Mucosa of descending colon (tissue), 3 donors: ENCODE data around the gene ARV1. TPM values are rescaled to one million over a fixed set of nuclear protein-coding genes. Genes with fewer than 3 reads are reported as not detected.
"Not testable (repeated sequence)": the region's sequence is repeated elsewhere in the genome, so short reads cannot be mapped to it uniquely, and the experiment has no call there.

ENCODE experiments used
- ATAC-seq: fragments of 200-7000 bp; cut with Tn5 transposase; one replicate; pipeline ENCODE4 v1.9.1; 2020; ENCODE audit warnings: mild to moderate bottlenecking, moderate library complexity
- DNase-seq, 3 donors: peaks; one replicate each; pipeline ENCODE4 v3.0.0-alpha.2; 2020
- H3K36me3 ChIP-seq: fragments of 200-600 bp; one replicate; pipeline ENCODE4 v1.8.0; 2021; ENCODE audit warnings: low read depth, mild to moderate bottlenecking
- H3K4me1 ChIP-seq: fragments of 200-600 bp; one replicate; pipeline ENCODE4 v1.8.0; 2021; ENCODE audit warnings: low read depth, mild to moderate bottlenecking
- H3K4me3 ChIP-seq: fragments of 200-600 bp; one replicate; pipeline ENCODE4 v1.8.0; 2021; ENCODE audit warnings: mild to moderate bottlenecking
- H3K9me3 ChIP-seq: fragments of 200-600 bp; one replicate; pipeline ENCODE4 v1.8.0; 2021; ENCODE audit warnings: mild to moderate bottlenecking
- intact Hi-C, 2 donors: fragments of 100-400 bp; cut with DNase I in 1 of 2; cut with micrococcal nuclease in 1 of 2; formaldehyde crosslinking; loops; one replicate each; pipeline versions ENCODE4 v1.11.0 to v1.11.1; 2022; cut with DNase I, micrococcal nuclease
- total RNA-seq, 3 donors: library from RNA; stranded (reverse); fragmentation: NEBNext Ultra II Directional in 2 of 3; extraction: Animal tissue kit (Norgen Biotek cat#: 25700) in 2 of 3; gene quantifications; one replicate each; pipeline versions ENCODE4 v1.2.1 to v1.2.4, GENCODE V29; 2021 to 2023
- TF ChIP-seq, protein P1 (sequence below): fragments of 200-600 bp; IDR thresholded peaks from one replicate; pipeline ENCODE4 v1.8.0; 2022; ENCODE audit warnings: antibody characterized with exemption, mild to moderate bottlenecking
- donor health status: DM: no; HTN: no; CAD: no; lungs with moderate emphysema.
- donor health status: DM: no; HTN: no; CAD: no.
- donor health status: DM: no; HTN: yes; CAD: no.

Gene ARV1
- total RNA-seq, 3 donors from 2014 or later = 22.4 to 33.2 (median 30.3) TPM

DNA sequence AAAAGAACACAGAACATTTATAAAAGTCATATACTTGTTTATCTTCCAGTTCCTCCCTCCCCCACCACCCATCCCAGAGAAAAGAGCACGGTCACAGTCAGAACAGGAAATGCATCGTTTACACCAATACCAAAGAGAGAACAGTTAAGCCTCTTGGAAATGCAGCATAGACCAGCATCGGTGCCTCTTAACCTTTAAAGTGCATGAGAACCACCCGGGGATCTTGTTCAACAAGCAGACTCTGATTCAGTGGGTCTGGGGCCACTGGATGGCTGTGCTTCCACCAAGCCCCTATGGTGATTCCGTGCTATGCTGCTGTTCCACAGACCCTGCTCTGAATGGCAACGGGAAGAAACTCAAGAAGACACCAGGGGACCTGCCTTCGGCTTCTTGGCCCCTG, 41.9 kb downstream of the ARV1 start:
- no peak for DNase-seq
- intact Hi-C loops = no loop called here
- no peaks in the 10 kb centered on the region for H3K36me3 ChIP-seq
- peak; percentile 16 for ATAC-seq
- no peak overlapping the region for H3K4me3 ChIP-seq
- H3K9me3 ChIP-seq = no peaks in the 10 kb centered on the region
- TF ChIP-seq, protein P1, sequence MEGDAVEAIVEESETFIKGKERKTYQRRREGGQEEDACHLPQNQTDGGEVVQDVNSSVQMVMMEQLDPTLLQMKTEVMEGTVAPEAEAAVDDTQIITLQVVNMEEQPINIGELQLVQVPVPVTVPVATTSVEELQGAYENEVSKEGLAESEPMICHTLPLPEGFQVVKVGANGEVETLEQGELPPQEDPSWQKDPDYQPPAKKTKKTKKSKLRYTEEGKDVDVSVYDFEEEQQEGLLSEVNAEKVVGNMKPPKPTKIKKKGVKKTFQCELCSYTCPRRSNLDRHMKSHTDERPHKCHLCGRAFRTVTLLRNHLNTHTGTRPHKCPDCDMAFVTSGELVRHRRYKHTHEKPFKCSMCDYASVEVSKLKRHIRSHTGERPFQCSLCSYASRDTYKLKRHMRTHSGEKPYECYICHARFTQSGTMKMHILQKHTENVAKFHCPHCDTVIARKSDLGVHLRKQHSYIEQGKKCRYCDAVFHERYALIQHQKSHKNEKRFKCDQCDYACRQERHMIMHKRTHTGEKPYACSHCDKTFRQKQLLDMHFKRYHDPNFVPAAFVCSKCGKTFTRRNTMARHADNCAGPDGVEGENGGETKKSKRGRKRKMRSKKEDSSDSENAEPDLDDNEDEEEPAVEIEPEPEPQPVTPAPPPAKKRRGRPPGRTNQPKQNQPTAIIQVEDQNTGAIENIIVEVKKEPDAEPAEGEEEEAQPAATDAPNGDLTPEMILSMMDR = no peak
- no peaks in the 10 kb centered on the region for H3K4me1 ChIP-seq

DNA sequence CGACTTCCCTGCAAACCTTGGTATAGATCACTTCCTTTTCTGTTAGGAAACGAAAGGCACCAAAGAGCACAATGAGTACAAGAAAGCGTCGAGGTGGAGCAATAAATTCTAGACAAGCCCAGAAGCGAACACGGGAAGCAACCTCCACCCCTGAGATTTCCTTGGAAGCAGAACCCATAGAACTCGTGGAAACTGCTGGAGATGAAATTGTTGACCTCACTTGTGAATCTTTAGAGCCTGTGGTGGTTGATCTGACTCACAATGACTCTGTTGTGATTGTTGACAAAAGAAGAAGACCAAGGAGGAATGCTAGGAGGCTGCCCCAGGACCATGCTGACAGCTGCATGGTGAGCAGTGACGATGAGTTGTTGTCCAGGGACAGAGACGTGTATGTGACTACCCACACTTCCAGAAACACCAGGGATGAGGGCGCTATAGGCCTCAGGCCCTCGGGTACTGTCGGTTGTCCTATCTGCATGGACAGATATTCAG, 42.7 kb downstream of the ARV1 start:
- Histone ChIP-seq H3K36me3 (no peaks in the 10 kb centered on the region), H3K4me1 (no peaks in the 10 kb centered on the region), H3K4me3 (no peak overlapping the region), H3K9me3 (no peaks in the 10 kb centered on the region)
- intact Hi-C loops = no loop called here
- ATAC-seq = no peak
- TF ChIP-seq, protein P1 = no peak
- DNase-seq = no peak

DNA sequence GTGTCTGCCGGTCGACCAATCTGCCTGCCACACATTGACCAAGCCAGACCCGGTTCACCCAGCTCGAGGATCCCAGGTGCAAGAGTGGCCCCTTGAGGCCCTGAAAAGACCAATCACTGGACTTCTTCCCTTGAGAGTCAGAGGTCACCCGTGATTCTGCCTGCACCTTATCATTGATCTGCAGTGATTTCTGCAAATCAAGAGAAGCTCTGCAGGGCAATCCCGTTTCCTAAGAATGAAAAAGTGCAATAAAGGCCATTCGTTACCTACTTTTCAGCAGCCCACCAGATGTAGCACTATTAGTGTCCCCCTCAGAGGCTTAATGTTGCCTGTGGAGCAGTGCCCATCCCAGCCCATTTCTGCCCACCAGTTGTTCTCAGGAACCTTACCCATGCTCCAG, 43.6 kb downstream of the ARV1 start:
- intact Hi-C loops, H3K4me3 ChIP-seq, H3K36me3 ChIP-seq, H3K9me3 ChIP-seq, DNase-seq, H3K4me1 ChIP-seq, ATAC-seq: not testable (repeated sequence)

DNA sequence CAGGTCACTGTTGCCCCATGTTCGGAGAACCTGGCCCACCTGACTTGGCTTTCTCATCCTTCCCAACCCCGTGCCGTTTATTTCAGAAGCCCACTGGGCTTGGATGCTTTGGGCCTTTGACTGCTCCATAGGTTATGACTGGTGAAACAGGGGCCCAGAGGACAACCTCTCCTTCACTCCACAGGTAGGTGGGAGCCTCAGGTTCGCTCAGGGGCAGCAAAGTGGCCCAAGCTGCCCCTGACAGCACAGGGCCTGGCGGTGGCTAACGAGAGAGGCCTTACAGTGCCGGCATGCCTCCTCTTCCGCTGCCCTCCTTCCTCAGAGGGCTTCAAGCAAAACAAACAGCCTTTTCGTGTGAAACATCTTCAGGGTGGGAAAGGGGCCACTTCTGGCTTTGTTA, 44.3 kb downstream of the ARV1 start:
- ATAC-seq = no peak
- Histone ChIP-seq H3K36me3 (no peaks in the 10 kb centered on the region), H3K4me3 (no peak overlapping the region), H3K9me3 (no peaks in the 10 kb centered on the region), H3K4me1 (no peaks in the 10 kb centered on the region)
- TF ChIP-seq, protein P1 = no peak
- intact Hi-C loops = no loop called here
- no peak for DNase-seq

DNA sequence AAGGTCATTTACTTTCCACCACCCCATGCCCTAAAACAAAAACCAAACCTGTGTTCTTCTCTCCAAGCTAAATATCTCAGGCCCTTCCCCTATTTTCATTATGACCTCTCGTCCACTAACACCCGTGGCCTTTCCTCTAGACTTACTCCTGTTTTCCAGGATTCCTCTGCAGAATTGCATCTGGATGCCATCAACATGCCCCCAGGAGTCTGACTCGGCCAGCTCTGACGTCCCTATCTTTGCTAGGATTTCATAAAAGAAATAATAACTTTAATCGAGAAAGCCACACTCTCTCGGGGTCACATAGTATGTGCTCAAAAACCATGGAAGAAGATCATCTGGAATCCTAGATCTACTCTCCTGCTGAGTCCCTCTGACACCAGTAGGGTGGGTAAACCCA, 47.7 kb downstream of the ARV1 start:
- intact Hi-C loops = no loop called here
- no peaks in the 10 kb centered on the region for H3K4me1 ChIP-seq
- H3K36me3 ChIP-seq = no peaks in the 10 kb centered on the region
- no peaks in the 10 kb centered on the region for H3K9me3 ChIP-seq
- ATAC-seq = no peak
- TF ChIP-seq, protein P1 = no peak
- no peak for DNase-seq
- H3K4me3 ChIP-seq = no peak overlapping the region

DNA sequence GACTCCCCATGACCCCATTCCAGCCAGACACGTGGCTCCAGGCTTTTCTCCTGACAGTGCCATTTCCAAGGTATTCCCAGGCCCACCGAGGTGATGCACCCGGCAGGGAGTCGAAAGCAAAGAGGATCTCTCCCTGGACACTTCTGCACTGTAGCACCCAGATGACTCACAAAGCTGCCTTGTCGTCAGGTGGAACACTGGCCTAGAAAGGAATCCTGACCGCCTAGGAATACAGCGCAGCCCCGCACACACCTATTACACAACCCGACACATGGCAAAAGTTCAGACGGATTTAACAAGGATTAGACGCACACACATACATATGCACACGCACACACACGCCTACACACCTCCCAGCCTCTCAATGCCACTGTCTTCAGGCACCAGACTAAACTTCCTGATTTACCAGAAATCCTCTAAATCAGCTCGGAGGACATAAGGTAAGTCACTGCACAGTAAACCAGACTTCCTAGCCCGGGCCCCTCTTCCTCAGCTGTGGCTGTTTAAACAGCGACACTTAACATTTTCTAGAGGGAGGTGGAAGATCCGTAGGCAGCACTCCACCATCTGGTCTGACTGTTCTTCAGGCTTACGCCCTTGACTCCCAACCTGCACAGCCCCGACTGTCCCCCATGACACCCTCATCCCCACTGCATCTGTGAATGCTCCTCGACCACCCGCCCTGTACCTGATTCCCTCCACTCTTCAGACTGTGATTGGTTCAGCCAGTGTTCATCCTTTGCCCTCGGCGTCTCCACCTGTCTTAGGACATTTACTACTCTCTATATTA, 48.4 kb downstream of the ARV1 start:
- DNase-seq (no peak), ATAC-seq (no peak)
- Histone ChIP-seq H3K4me1 (no peaks in the 10 kb centered on the region), H3K36me3 (no peaks in the 10 kb centered on the region), H3K9me3 (no peaks in the 10 kb centered on the region), H3K4me3 (no peak overlapping the region)
- intact Hi-C loops = no loop called here
- TF ChIP-seq, protein P1 = no peak
